GM18508 (cell line): Measurements from ENCODE around the gene LIN28A.
"Not testable (repeated sequence)": the region's sequence is repeated elsewhere in the genome, so short reads cannot be mapped to it uniquely, and the experiment has no call there.

Source experiments
- ATAC-seq: cut with Tn5 transposase; IDR thresholded peaks from one replicate; pipeline ENCODE4 v1.9.1; 2021; ENCODE audit warnings: moderate number of reproducible peaks; ENCODE audit not compliant: insufficient read depth, unreplicated experiment

The LIN28A gene

DNA sequence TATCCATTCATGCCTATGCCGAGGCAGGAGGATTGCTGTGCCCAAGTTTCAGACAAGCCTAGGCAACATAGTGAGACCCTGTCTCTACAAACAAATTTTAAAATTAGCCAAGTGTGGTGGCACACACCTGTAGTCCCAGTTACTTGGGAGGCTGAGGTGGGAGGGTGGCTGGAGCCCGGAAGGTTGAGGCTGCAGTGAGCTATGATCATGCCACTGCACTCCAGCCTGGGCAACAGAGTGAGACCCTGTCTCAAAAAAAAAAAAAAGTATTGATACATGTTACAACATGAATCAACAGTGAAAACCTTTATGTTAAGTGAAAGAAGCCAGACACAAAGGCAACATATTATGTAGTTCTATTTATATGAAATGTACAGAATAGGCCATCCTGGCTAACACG lies 25.6 kb upstream of the LIN28A start:
- not testable (repeated sequence) for ATAC-seq

DNA sequence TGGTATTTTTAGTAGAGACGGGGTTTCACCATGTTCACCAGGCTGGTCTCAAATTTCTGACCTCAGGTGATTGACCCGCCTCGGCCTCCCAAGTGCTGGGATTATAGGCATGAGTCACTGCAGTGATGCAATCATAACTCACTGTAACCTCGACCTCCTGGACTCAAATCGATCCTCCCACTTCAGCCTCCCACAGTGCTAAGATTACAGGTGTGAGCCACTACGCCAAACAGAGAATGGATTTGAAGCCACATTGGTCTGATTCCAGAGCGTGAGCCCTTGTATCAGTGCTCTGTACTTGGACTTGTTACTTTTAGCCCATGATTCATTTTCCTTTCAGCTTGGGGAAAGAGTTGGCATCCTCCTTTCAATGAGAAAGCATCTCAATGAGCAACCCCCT lies 23.2 kb upstream of the LIN28A start:
- no peak for ATAC-seq

DNA sequence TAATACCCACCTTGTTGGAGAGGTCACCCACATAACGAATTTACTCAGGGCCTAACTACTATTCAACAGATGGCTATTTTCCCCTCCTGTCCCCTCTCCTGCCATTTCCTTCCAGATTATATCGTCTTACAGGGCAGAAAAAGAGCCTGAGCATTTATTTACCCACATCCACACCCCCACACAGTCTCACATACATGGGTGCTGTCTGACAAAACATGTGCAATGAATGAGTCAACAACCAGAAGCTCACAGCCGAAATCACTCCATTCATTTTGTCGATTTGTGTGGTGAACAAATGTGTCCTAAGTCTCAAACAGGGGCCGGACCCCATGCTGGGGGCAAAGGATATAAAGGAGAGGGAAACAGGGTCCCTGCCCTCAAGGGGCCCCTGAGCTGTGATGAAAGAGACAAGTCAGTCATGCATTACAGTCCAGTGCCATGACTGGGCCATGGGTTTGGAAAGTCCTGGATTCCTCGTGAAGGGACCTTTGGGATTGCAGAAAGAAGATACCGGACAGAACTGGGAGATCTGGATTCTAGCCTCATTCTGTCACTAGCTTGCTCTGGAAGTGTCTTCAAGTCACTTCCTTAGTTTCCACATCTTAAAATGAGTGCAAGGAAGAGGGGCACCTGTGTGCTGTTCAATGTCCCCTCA lies 21.7 kb upstream of the LIN28A start:
- no peak for ATAC-seq

DNA sequence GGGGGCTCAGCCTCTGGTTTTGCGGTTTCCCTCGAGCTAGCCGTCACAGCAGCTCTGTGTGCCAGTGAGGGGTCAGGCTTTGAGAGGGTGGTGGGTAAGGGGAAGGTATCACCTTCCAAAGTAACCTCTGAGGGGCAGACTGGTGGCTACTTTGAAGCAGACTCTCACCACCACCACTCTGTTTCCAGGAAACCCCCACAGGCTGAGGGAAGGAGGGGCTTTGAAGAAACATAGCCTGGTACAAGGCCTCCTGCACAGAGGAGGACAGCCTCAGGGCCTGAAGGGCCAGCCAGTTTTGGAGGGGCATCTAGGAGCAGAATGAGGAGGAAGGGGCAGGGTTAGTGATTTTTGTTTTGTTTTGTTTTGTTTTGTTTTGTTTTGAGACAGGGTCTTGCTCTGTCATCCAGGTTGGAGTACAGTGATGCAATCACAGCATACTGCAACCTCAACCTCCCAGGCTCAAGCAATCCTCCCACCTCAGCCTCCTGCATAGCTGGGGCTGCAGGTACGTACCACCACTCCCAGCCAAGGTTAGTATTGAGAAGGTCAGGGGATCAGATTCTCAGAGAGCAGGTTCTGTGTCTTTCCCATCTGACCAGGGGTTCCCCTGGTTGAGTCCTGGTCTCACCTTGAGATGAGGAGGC lies 20.9 kb upstream of the LIN28A start:
- no peak for ATAC-seq

DNA sequence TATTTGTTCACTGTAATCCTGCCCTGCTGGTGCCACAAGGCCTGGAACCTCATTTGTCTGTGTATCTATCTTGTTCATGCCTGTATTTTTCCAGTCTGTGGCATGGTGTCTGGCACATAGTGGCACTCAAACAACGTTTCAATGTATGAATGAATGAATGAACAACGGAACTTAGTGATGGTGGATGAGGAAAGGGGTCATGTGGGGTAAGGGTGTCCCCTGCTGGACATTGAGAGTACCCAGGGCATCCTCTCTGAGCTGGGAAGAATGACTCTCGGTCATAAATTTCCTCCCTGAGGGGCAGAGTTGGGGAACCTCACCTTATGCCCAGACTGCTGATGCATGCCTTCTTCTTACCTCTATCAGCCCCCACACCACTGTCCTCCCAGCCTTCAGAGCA lies 19.2 kb upstream of the LIN28A start:
- no peak for ATAC-seq

DNA sequence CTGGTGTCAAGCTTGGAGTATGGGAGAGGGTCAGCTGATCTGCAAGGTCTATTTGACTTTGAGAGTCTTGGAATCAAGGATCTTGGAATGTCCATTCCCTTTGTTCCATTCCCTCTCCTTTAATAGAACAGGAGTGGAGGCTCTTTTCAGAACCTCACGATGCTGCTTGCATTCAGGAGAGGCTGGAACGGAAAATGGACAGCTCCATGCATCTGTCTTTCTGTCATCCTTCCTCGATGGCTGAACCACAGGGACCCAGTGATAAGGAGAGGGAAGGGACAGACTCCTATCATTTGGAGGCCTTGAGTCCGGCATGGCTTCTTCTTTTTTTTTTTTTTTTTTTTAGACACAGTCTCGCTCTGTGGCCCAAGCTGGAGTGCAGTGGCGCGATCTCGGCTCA lies 14.9 kb upstream of the LIN28A start:
- ATAC-seq = no peak

DNA sequence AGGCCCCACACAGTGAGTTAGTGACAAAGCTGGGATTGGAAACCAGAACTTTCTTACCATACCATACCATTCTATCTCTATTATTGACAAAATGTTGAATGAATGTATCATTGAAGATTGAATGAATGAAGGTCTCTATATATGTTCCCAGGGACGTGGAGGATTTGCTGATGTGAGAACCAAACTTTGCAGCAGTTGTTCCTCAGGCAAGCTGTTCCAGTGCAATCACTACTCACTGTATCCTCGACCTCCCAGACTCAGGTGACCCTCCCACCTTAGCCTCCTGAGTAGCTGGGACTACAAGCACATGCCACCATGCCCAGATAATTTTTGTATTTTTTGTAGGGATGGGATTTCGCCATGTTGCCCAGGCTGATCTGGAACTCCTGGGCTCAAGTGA lies 11.6 kb upstream of the LIN28A start:
- ATAC-seq = no peak

DNA sequence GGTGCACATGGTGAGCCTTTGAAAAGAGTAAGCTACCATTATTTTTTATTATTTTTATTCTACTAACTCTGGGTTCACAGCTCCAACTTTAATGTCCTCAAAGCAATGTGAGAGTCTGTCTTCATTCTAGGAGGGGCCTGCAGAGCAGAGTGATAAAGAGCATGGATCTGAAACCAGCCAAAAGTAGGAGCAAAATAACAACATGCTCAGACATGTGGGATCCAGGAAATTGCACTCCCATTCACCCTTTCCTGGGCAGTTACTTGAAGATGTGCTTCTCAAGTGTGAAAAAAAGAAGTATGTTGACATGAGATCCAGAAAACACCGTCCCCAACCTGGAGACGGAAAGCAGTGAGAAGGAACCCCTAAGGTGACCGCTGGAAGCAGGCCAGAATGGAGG lies 8.7 kb upstream of the LIN28A start:
- ATAC-seq = no peak

DNA sequence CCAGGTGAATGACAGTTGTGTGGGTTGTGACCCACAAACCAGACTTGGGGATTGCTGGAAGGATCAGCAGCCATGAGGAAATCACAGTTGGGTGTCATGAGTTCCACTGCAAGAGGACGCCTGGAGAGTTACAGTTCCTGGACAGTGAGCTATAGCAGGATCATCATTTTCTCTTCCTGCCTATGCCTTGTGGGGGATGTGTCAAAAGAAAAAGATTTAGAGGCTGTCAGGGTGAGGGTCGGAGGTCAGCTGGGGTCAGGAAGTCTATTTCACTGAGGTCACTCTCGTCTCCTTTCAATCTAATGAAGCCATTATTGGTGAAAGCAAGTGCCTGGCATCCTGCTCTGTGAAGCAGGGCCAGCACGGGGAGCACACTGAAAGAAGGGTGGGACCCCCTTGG lies 7.0 kb upstream of the LIN28A start:
- no peak for ATAC-seq

DNA sequence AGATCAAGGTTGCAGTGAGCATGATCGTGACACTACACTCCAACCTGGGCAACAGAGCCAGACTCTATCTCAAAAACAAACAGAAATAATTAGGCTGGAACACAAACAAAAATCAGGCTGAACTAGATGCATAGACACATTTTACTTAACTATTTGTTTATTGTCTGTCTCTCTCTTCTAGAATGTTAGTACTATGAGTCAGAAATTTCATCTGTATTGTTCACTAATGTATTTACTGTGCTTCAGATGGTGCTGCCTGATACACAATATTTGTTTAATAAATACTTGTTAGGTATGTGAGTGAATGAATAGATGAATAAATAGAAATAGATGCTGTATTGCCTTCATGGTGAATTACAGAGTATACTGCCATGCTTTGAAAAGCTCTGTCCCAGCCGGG lies 6.0 kb upstream of the LIN28A start:
- ATAC-seq = no peak

DNA sequence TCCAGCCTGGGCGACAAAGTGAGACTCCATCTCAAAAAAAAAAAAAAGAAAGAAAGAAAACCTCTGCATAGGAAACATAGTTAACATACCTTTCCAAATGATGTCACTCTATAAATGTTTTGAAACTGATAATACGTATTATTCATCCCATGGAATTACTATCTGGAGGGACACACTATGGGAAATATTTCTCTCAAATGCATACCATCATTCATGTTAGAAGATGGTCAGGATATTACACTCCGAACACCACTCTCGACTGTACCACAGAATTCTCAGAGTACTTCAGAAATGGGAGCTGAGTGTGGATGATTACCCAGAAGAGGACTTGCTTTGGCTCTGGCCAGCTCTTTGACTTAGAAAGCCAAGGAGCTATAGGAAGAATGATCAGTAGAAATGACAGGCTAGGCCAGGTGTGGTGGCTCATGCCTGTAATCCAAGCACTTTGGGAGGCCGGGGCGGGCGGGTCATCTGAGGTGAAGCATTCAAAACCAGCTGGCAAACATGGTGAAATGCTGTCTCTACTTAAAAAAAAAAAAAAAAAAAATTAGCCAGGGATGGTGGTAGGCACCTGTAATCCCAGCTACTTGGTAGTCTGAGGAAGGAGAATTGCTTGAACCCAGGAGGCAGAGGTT lies 5.2 kb upstream of the LIN28A start:
- ATAC-seq = no peak

DNA sequence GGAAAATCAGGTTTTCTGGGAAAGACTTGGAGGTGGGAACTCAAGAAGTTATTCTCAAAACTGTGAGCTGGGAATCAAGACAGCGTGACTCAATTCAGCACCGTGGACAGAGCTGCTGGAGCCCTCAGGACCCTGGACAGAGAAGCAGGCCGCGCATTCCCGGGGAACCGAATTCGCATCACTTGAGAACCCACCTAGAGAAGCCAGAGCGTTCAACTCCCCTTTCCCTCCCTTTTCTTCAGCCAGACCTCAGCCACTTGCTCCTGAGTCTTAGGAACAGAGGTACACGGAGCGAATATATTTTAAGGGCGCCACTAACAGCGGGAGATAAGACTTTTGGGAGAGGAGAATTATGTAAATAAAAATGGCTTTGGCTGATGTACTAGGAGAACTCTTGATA lies 2.0 kb upstream of the LIN28A start:
- no peak for ATAC-seq

DNA sequence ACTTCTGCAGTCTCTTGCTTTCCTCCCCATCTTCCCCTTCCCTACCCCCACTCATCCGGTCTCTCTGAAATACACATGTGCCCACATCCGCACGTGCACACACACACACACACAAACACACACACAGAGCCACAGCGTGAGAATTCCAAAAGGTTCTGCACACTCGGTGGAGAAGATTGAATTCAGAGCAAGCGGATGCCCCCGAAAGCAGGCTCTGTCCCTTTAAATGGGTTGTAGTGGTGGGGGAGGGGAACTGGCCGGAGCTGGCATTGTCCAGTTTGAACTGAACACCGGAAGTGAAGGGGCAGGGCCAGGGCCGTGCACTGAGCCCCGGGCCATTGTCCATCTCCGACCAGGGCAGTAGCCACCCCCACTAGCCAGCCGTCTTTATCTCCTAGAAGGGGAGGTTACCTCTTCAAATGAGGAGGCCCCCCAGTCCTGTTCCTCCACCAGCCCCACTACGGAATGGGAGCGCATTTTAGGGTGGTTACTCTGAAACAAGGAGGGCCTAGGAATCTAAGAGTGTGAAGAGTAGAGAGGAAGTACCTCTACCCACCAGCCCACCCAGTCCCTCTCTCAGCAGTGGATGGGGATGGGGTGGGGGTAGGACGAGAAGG lies 1.3 kb upstream of the LIN28A start:
- ATAC-seq = no peak

DNA sequence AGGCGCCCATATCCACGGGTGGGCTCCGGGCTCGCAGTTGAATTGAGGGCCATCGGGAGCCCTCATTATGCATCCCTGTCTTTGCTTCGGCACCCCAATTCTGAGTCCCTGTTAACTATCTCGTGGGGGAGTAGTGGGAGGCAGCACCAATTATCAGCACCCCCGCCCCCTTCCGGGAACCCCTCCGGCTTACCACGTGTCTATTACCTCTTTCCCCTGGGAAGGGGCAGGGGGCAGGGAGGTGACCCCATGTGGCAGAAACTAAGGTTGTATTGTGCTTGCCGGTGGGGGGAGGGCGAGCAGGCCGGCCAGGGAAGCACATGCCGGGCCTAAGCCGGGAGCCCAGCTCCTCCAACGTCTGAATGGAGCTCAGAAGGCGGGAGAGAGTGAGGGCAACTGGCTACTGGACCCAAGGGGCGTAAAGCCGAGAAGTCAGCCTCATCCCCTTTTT lies 1.0 kb downstream of the LIN28A start:
- no peak for ATAC-seq

DNA sequence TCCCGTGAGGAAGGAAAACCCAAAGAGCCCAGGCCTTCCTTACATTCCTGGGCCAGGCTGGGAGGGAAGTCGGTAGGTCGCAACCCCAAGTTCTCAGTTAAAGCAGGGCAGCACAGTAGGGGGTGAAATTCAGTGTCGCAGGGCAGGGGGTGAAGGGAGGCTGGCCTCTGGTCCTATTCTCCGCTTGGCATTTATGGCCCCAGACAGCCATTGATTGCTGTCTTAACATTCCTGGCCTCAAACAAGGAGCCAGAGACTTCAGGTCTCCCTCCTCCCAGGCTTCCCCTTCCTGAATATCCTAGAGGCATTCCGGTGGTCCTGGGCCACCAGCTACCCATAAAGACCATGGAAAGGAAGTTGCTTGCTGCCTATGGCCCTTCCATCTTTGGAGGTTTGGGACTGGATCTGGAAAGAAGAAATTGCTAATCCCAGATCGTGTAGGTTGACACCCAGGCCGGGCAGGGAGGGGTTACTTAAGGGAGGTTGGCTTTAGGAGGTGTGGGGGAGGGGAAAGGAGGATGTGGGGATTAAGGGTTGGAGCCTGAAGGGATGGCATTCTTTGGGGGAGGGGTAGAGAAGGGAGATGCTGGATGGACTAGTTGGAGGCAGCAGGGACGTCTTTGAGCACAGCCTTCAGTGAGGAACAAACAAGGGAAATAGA lies 1.7 kb downstream of the LIN28A start:
- no peak for ATAC-seq

DNA sequence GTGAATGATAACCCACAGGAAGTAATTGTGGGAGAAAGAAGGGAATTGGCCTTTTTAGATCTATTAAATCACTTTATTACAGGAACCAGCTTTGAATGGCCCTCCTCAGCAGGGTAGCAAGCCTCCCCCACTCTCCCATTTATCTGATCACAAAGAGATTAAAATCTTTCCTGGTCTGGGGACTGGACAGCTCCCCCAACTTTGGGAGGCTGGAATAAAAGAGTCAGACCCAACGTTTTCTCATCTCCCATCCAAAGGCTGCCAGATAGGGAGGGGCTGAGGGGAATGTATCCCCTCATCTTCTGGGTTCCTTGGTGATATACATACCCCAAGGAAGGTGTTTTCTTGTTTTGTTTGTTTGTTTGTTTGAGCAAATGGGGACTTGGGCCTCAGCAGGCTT lies 2.4 kb downstream of the LIN28A start:
- no peak for ATAC-seq

DNA sequence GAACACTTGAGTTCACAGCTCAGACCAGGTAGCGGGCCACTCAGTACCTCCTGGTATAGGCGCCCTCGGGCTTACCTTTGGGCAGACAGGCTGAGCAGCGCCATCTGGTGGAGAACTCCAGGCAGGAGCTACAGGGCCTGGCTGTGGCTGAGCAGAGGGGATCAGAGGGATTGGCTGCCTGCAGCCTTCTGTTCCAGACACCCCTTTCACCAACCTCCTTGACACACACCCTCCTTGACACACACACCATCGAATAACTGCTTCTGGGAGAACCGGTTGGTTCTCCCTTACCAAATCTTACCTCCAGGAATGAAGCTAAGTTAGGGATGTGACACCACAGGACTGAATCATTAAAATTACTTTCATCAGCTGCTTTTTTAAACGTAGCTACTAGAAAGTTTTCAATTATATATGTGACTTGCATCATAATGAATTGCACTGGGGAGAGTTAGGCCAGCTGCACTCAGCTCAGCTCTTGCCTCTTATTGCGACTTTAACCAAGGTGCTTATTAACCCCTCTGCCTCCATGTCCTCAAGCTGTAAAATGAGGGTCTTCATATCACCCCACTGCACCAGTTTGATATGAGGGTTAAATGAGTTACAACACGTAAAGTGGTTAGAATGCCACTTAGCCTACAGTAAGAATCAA lies 6.6 kb downstream of the LIN28A start:
- ATAC-seq = no peak

DNA sequence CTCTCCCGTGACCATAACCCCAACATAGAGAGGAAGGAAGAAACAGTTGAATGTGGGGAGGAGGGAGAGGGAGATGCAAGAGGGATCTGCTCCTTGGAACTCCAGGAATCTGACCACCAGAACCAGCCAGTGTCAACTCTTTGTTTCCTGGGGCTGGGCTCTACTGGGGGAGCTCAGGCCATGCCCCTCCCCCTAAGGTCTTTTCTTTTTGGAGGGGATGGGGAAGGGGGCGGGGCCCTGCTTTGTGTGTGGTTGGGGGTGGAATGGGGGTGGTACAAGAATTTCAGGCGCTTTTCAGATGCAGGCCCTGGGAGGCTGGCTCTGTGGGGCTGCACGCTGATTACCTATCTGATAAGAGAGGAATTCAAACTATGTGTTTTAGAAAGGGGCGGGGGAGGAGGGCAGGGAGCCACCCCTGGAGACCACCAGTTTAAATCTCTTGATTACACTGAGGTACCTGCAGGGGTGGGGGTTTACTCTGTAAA lies 8.3 kb downstream of the LIN28A start:
- no peak for ATAC-seq

DNA sequence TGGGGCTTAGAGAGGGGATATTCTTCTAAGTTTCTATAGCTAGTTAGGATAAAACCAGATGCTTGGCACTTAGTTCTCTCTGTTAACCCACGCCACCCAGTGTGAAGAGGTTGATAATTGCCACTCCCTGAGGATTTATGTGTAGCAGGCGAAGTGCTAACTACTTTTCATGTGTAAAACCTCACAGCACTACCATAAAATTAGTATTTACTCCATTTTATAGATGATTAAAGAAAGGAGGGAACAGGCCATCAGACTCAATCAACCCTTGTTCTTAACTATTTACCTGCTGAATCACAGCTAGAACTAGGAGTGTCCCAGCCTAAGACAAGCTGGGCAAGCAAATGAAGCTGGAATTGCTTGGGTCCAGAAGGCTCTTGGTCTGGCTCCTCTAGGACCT lies 8.9 kb downstream of the LIN28A start:
- ATAC-seq = no peak

DNA sequence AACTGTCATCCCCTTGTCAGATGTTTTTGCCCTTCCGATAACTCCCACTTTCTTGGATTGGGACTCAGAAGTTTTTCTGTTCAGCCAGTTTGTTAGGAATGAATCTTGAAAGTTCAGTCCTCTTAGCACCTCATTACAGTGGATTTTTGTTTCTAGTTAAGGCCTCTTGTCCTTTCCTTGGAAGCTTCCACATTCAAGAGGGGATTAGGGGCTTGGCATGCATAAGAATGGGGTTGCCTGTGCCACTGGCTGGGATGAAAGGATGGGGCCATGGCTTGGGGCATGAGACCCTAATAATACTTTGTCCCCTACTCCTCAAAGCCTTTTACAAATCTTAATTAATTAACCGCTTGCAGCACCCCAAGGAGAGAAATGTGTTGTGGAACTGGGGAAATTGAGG lies 19.1 kb downstream of the LIN28A start:
- no peak for ATAC-seq
